Subcutaneous adipose tissue (tissue), 4 donors: ENCODE measurements around the gene TMUB2. TPM values are rescaled to one million over a fixed set of nuclear protein-coding genes. Genes with fewer than 3 reads are reported as not detected.

Source experiments
- CTCF ChIP-seq: fragments of 450-650 bp; IDR thresholded peaks from one replicate; pipeline ENCODE4 v1.5.1; 2016; ENCODE audit warnings: low read depth, mild to moderate bottlenecking, control low read depth, antibody characterized with exemption, moderate library complexity
- total RNA-seq, 4 donors: library from RNA; depleted of rRNA; stranded (reverse); fragments of >200 nt; gene quantifications; one replicate each; pipeline ENCODE4 v1.1.0, GENCODE V29; 2016

The TMUB2 gene
- total RNA-seq: 10 to 100 TPM; 26.6 to 36.0 (median 33.2) TPM

- no peak for TF ChIP-seq CTCF
Observed at GRCh38 chr17:44186307-44187130, at the start of gene TMUB2. TSS of gene TMUB2 (plus strand) at chr17:44186972. CDS start at chr17:44187709, 737 bp downstream.

- no peak for TF ChIP-seq CTCF
Observed at GRCh38 chr17:44137891-44138709, 48.7 kb upstream of the TMUB2 start.

GRCh38 chr17:44144966-44145739 is 41.6 kb upstream of the TMUB2 start:
- no peak for TF ChIP-seq CTCF

GRCh38 chr17:44146375-44147346 is 40.1 kb upstream of the TMUB2 start:
- TF ChIP-seq CTCF: no peak

GRCh38 chr17:44147812-44148211 is 39.0 kb upstream of the TMUB2 start:
- TF ChIP-seq CTCF: no peak

- no peak for TF ChIP-seq CTCF
Observed at GRCh38 chr17:44149750-44150329, 36.9 kb upstream of the TMUB2 start.
